Upper lobe of right lung (tissue), 1 donor: ENCODE measurements around the gene GPRC5C. TPM values are rescaled to one million over a fixed set of nuclear protein-coding genes. Genes with fewer than 3 reads are reported as not detected.

ENCODE experiments used
- ATAC-seq: fragments of 200-7000 bp; cut with Tn5 transposase; one replicate; pipeline ENCODE4 v1.9.1; 2020; ENCODE audit warnings: mild to moderate bottlenecking, moderate library complexity
- DNase-seq: peaks from one replicate; pipeline ENCODE4 v3.0.0-alpha.2; 2020
- H3K27ac ChIP-seq: fragments of 200-600 bp; one replicate; pipeline ENCODE4 v1.8.0; 2022
- H3K27me3 ChIP-seq: fragments of 200-600 bp; one replicate; pipeline ENCODE4 v1.8.0; 2022; ENCODE audit warnings: mild to moderate bottlenecking
- H3K36me3 ChIP-seq: fragments of 200-600 bp; one replicate; pipeline ENCODE4 v1.8.0; 2022
- H3K4me1 ChIP-seq: fragments of 200-600 bp; one replicate; pipeline ENCODE4 v1.8.0; 2022
- H3K4me3 ChIP-seq: fragments of 200-600 bp; one replicate; pipeline ENCODE4 v1.8.0; 2022; ENCODE audit warnings: mild to moderate bottlenecking
- H3K9me3 ChIP-seq: fragments of 200-600 bp; one replicate; pipeline ENCODE4 v1.8.0; 2022
- CTCF ChIP-seq: fragments of 200-600 bp; IDR thresholded peaks from one replicate; pipeline ENCODE4 v1.8.0; 2022; ENCODE audit warnings: antibody characterized with exemption
- intact Hi-C: fragments of 100-400 bp; cut with DNase I; formaldehyde crosslinking; loops from one replicate; pipeline ENCODE4 v1.11.0; 2022
- total RNA-seq: library from RNA; stranded (reverse); fragmentation: NEBNext Ultra II Directional; extraction: Animal tissue kit (Norgen Biotek cat#: 25700); gene quantifications from one replicate; pipeline ENCODE4 v1.2.1, GENCODE V29; 2021
- donor health status: DM: no; HTN: yes; CAD: no; lungs with severe emphysema.

The GPRC5C gene
- total RNA-seq, 1 donor from 2014 or later: 48.6 TPM

- intact Hi-C loops: no loop called here
- Histone ChIP-seq H3K9me3 (no peaks in the 10 kb centered on the region), H3K4me3 (no peak overlapping the region), H3K36me3 (no peaks in the 10 kb centered on the region), H3K27me3 (peaks cover 12% of the 10 kb centered on the region), H3K27ac (peak overlapping the region; percentile 71), H3K4me1 (peaks cover 7% of the 10 kb centered on the region)
- ATAC-seq (no peak), DNase-seq (no peak)
- no peak for TF ChIP-seq CTCF
Measured at GRCh38 chr17:74465378-74466110, 33.7 kb downstream of the GPRC5C start.

- peak within 1 kb of the TSS; percentile 71 for H3K27ac ChIP-seq
- H3K4me1 ChIP-seq: peaks cover 7% of the 10 kb centered on the region
- H3K27me3 ChIP-seq: peaks cover 16% of the 10 kb centered on the region
- peak within 1 kb of the TSS; percentile 48 for H3K4me3 ChIP-seq
- intact Hi-C loops: no loop called here
- ATAC-seq (peak; percentile 40), DNase-seq (peak; percentile 76)
- no peak for TF ChIP-seq CTCF
- H3K36me3 ChIP-seq: no peaks in the 10 kb centered on the region
- H3K9me3 ChIP-seq: no peaks in the 10 kb centered on the region
Measured at GRCh38 chr17:74466111-74466827, 34.4 kb downstream of the GPRC5C start, which contains the start of gene CD300A. Gene CD300A (plus strand): TSS chr17:74466634. CDS start chr17:74466704, 70 bp downstream.

GRCh38 chr17:74466828-74467184, 34.9 kb downstream of the GPRC5C start:
- peak overlapping the region; percentile 48 for H3K4me3 ChIP-seq
- intact Hi-C loops: no loop called here
- no peaks in the 10 kb centered on the region for H3K9me3 ChIP-seq
- peaks cover 7% of the 10 kb centered on the region for H3K4me1 ChIP-seq
- H3K27me3 ChIP-seq: peaks cover 16% of the 10 kb centered on the region
- DNase-seq (no peak), ATAC-seq (peak; percentile 2)
- TF ChIP-seq CTCF: no peak
- H3K27ac ChIP-seq: peak overlapping the region; percentile 71
- no peaks in the 10 kb centered on the region for H3K36me3 ChIP-seq

GRCh38 chr17:74467221-74467951, 35.5 kb downstream of the GPRC5C start:
- DNase-seq (no peak), ATAC-seq (peak; percentile 31)
- TF ChIP-seq CTCF: no peak
- no peaks in the 10 kb centered on the region for H3K9me3 ChIP-seq
- intact Hi-C loops: no loop called here
- H3K36me3 ChIP-seq: no peaks in the 10 kb centered on the region
- H3K27ac ChIP-seq: peak overlapping the region; percentile 63
- H3K27me3 ChIP-seq: peaks cover 16% of the 10 kb centered on the region
- peak overlapping the region; percentile 48 for H3K4me3 ChIP-seq
- peaks cover 5% of the 10 kb centered on the region for H3K4me1 ChIP-seq

- intact Hi-C loops: no loop called here
- peaks cover 16% of the 10 kb centered on the region for H3K27me3 ChIP-seq
Measured at GRCh38 chr17:74471341-74471740, 39.5 kb downstream of the GPRC5C start.

More at GRCh38 chr17:74471341-74471740, 39.5 kb downstream of the GPRC5C start:
- H3K9me3 ChIP-seq: no peaks in the 10 kb centered on the region
- H3K4me1 ChIP-seq: peaks cover 3% of the 10 kb centered on the region
- no peak overlapping the region for H3K4me3 ChIP-seq
- H3K36me3 ChIP-seq: no peaks in the 10 kb centered on the region
- H3K27ac ChIP-seq: no peak overlapping the region
- TF ChIP-seq CTCF: no peak
- ATAC-seq: no peak
- DNase-seq: no peak
